GM21526 (cell line): ENCODE measurements around the gene SETD1A.
A peak's percentile ranks its signal among the peaks of the same experiment; 100 is the strongest.
"Not testable (repeated sequence)": the region's sequence is repeated elsewhere in the genome, so short reads cannot be mapped to it uniquely, and the experiment has no call there.

Experiments
- ATAC-seq: cut with Tn5 transposase; IDR thresholded peaks from one replicate; pipeline ENCODE4 v1.9.1; 2021; ENCODE audit warnings: moderate library complexity; ENCODE audit not compliant: unreplicated experiment, low FRiP score

SETD1A gene

DNA sequence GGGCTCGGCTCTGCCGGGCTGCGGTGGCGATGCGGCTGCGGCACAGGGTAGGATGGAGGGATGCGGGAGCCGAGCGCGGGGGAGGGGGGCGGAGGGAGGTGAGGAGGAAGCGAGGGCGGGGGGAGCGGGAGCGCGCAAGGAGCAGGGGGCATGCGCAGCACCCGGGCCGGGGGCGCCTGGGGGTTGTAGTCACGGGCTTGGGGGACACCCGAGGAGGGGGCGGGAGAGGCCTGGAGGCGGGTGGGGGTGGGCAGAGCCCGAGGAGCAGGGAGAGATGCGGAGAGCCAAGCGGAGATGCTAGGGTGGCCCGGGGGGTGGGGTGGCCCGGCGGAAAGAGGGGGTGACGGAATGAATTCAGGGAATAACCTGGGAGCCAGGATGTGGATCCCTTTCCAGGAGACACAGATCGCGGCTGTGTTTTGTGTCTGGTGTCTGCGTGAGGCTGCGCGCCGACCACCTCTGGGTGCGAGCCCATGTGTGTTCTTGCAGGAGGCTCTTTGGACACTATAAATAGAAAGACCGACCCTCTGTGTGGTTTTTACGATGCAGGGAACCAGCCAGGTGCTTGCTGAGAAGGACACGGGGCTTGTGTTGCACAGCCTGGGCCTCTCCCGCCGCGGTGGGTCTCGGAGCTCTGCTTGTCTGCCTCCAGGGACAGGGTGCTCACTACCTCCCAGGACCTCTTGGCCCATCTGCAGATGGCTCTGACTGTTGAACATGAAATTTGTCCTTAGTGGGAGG, 53.2 kb downstream of the SETD1A start, which contains the start of gene STX1B:
Gene STX1B, minus strand, starts transcription at position 54 of the 741 bp plus-strand sequence. CDS start 242 bp downstream, outside the sequence.
- ATAC-seq = no peak

DNA sequence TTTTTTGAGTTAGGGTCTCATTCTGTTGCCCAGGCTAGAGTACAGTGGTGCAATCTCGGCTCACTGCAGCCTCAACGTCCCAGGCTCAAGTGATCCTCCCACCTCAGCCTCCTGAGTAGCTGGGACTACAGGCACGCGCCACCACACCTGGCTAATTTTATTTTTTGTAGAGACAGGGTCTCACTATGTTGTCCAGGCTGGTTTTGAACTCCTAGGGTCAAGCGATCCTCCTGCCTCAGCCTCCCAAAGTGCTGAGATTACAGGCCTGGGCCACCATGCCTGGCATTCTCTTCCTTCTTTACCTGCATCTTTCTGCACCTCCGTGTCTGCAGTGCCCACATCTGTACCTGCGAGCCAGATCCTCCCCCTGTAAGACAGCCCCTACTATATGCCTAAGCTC, 54.3 kb downstream of the SETD1A start:
- ATAC-seq = not testable (repeated sequence)

DNA sequence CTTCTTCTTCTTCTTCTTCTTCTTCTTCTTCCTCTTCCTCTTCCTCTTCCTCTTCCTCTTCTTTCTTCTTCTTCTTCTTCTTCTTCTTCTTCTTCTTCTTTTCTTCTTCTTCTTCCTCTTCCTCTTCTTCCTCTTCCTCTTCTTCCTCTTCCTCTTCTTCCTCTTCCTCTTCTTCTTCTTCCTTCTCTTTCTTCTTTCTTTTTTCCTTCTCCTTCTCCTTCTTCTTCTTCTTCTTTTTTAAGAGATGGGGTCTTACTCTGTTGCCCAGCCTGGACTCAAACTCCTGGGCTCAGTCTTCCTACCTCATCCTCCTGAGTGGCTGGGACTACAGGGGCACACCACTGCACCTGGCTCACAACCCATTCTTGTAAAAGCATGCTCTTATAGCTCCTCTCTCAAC, 55.7 kb downstream of the SETD1A start:
- ATAC-seq = not testable (repeated sequence)

DNA sequence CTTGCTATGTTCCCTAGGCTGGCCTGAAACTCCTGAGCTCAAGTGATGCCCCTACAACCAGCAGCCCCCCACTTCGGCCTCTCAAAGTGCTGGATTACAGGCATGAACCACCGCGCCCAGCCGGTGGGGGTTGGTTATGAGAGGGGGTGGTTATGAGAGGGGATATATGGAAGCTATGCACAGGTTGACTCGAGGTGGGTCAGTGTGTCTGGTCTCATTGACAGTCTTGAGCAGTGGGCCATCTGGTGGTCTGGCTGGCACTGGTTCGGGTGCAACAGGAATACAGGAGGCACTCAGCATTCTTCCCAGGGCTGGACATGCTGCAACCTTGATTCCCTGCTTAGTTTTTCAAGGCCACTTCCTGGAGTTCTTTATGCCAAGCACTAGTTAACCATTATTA, 58.5 kb downstream of the SETD1A start:
- ATAC-seq = no peak

DNA sequence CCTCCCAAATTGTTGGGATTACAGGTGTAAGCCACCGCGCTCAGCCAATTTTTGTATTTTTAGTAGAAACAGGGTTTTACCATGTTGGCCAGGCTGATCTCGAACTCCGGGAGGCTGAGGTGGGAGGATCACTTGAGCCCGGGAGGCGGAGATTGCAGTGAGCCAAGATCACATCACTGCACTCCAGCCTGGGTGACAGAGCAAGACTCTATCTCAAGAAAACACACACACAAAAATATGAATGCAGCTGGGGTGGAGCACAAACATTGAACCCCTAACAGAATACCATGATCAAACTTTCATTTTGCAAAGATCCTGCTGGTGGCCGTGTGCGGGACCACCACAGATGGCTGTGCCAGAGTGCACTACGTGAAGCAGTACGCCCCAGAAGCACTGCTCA, 60.2 kb downstream of the SETD1A start:
- ATAC-seq = not testable (repeated sequence)

DNA sequence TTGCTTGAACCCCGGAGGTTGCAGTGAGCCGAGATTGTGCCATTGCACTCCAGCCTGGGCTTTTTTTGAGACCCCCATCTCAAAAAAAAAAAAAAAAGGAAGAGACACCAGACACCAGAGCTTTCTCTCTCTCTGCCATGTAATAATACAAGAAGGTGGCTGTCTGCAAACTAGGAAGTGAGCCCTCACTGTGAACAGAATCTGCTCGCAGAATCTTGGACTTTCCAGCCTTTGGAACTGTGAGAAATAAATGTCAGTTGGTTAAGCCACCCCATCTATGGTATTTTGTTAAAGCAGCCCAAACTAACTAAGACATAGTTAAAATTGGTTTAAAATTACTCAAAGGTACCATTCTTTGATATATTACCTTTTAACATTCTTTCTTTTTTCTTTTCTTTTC, 63.0 kb downstream of the SETD1A start:
- no peak for ATAC-seq

DNA sequence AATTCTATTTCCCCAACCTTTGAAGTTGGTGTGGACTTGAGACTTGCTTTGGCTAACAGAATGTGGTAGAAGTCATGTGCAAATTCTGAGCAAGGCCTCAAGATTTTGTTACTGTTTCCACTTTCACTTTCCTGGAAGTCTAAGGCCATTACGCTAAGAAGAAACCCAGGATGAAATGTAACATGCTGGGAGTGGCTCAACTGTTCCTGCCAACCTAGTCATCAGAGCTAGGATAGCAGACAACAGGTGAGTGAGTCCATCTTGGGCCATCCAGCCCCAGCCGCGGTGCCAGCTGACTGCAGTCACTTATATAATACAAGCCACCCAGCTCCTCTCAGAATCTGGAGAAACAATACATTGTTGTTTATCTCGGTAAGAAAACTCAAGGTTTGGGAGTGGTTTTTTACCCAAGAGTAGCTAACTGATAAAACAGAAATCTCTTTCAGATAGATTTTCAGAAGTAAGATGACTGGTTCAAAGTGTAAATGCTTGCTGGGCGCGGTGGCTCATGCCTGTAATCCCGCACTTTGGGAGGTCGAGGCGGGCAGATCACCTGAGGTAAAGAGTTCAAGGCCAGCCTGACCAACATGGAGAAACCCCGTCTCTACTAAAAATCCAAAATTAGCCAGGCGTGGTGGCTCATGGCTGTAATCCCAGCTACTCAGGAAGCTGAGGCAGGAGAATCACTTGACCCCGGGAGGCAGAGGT, 65.1 kb downstream of the SETD1A start:
- no peak for ATAC-seq

DNA sequence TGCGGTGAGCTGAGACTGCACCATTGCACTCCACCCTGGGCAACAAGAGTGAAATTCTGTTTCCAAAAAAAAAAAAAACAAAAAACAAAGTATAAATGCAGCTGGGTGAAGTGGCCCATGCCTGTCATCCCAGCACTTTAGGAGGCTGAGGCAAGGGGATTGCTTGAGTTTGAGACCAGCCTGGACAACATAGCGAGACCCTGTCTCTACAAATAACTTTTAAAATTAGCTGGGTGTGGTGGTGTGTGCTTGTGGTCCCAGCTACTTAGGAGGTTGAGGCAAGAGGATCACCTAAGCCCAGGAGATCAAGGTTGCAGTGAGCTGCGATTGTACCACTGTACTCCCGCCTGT, 65.7 kb downstream of the SETD1A start:
- no peak for ATAC-seq

DNA sequence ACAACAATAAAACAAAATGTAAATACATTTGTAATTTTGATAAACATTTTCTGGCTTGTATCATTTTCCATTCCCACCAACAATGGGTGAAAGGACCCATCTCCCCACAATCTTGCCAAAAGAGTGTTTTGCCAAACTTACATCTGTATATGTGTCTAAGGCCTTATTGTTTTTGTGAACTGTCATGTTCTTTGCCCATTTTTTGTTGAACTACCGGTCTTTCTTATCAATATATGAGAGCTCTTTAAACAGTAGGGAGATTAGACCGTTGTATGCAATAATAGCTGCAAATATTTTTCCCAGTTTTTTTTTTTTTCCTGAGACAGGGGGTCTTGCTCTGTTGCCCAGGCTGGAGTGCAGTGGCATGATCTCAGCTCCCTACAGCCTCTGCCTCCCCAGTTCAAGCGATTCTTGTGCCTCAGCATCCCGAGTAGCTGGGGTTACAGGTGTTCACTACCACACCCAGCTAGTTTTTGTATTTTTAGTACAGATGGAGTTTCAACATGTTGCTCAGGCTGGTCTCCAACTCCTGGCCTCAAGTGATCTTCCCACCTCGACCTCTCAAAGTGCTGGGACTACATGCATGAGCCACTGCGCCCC, 66.2 kb downstream of the SETD1A start:
- ATAC-seq = no peak

DNA sequence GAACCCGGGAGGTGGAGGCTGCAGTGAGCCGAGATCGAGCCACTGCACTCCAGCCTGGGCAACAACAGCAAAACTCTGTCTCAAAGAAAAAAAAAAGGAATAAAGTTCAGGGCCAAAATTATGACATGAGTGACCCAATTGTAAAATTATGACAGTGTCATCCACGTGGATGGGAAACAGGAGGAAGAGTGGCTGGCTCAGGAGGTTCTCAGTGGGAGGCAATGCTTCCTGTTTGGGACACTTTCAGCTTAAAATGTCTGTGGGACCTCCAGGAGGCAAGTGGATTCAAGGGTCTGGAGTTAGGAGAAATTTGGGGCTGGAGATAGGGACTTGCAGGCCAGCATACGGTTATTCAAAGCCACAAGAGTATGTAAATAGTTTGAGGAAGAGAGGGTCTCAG, 67.8 kb downstream of the SETD1A start:
- ATAC-seq = no peak

DNA sequence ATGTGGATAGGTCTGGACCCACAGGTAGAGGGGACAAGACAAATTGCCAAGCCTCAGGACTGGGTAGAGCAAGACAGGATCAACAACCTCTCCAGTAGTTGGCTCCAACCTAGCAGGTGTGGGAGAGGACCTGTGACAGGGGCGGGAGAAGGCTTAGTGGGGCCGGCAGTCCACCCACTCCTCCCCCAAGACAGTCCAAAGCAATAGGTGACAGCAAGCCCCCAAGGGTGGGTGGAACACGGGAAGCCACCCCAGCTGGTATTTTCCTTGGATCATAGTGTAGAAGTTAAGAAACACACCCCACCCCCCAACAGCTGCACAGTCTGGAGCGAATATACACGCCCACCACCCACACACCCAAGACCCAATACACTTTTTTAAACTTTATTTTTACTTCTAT, 71.7 kb downstream of the SETD1A start:
- ATAC-seq = no peak

DNA sequence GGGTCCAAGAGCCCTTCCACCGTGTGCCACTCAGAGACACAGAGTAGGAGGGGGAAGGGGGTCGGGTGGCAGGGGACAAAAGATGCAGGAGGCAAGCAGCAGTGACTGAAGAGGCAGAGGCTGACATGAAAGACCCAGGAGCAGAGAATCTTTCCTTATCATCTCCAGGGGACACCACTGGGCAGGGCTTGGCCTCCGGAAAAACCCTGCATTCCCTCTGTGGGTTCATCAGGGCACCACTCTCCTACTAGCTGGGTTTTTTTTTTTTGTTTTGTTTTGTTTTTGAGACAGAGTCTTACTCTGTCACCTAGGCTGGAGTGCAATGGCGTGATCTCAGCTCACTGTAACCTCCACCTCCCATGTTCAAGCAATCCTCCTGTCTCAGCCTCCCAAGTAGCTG, 73.7 kb downstream of the SETD1A start:
- no peak for ATAC-seq

DNA sequence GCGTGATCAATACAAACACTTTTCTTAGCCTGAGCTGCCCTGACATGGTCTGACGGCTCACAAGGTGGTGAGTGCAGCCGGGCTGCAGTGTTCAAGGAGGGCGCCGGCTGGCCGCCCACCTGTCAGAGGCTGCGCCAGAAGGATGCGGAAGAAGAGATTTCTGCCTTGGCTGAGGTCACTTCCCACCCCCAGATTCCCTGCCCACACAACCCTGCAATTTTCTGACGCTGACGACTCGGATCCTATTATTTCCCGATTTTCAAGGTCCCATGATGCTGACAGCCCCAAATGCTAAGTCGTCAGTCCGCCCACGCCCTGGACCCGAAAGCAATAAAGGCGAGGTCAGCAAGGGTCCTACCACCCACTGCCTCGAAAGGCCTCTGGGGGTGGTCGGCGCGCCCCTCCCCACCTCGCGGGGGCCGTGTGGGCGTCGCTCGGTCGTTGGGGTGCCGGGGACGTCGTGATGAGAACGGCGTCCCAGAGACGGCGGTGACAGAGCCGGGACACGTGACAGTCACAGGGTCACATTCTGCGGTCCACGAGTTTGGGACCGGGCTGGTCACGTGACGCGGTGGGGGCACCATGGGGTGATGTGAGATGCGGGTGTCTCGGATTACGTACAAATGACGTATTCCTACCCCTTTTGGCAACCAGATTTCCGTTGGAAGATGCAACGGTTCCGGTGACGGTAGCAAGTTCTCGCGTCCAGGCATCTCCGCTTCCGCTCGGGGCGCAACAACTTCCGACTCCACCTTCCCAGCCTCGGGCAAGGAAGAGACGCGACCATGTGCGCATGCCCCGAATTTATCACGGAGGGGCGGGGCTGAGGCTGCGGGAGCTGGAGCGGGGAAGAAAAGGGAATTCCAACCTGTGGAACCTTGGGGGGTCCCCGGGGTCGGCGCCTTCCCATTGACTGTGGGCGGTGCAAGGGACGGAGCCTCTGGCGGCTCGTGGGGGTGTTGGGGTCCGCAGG, 75.5 kb downstream of the SETD1A start, which contains the start of gene STX4:
Gene STX4, plus strand, starts transcription at position 823 of the 973 bp plus-strand sequence. CDS start 248 bp downstream, outside the sequence.
- ATAC-seq = peak; percentile 75

DNA sequence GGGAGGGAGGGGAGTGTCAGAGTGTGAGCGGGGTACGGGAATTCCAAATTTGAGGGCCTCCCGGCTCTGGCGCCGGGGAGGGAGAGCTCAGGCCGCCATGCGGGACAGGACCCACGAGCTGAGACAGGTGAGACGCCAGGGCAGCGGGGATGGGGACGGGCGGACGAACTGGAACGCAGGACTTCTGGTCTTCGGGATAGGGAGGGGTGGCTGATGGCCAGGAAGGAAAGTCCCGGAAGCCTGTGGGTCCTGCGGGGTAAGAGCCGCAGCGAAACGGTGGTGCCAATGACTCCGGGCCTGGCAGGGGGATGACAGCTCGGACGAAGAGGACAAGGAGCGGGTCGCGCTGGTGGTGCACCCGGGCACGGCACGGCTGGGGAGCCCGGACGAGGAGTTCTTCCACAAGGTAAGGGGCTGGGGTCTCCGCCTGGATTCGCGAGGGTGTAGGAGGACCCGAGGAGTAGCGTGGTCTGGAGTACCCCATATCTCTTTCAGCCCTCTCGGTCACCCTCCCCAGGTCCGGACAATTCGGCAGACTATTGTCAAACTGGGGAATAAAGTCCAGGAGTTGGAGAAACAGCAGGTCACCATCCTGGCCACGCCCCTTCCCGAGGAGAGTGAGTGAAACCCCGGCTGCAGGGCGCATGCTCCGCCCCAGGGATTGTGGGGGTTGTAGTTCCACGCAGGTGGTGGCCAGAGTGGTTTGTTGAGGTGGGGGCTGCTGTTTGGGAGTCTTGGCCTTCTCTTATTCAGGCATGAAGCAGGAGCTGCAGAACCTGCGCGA, 76.3 kb downstream of the SETD1A start:
- peak; percentile 38 for ATAC-seq
